HG03159 (cell line): ENCODE results near the gene EPN2.
"Not testable (repeated sequence)": the region's sequence is repeated elsewhere in the genome, so short reads cannot be mapped to it uniquely, and the experiment has no call there.

Experiments
- ATAC-seq: cut with Tn5 transposase; IDR thresholded peaks from one replicate; pipeline ENCODE4 v1.9.1; 2021; ENCODE audit warnings: mild to moderate bottlenecking, moderate library complexity; ENCODE audit not compliant: unreplicated experiment

Gene EPN2

GRCh38 chr17:19342611-19343255 is 105.6 kb downstream of the EPN2 start:
- ATAC-seq: no peak

DNA sequence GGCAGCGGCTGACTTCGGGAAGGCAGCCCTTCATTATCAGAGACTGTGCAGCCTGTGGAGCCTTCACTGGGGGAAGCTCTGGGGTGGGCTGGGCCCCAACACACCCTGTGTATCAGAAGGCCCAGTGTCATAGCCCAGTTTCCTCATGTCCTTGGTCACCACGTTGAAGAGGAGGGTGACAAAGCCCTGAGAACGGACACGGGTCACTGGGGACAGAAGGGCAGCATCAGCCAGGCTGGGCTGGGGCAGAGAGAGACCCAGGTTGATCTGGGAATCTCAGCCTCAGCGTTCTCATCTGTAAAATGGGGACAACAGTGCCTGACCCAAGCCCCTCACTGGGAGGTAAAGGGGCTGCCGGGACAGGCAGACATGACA is 106.1 kb downstream of the EPN2 start:
- ATAC-seq: no peak

GRCh38 chr17:19343671-19344151 is 106.5 kb downstream of the EPN2 start:
- ATAC-seq: no peak

GRCh38 chr17:19344311-19345066 is 107.3 kb downstream of the EPN2 start:
- no peak for ATAC-seq

DNA sequence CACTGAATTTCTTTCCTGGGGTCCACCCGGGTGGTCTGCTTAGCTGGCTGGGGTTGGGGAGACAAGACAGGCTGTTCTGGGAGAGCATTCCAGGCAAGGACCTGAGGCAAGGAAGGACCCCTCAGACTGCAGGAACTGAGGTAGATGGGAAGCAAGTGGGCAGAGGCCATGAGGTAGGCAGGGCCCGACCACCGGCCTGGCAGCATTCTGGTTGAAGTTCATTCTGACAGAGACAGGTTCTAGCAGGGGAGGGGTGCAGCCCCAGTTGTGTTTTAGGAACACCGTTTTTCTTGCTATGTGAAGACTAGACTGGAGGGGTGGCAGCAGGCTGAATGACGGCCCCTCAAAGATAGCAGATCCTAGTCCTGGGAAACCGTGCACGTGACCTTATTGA is 107.9 kb downstream of the EPN2 start:
- no peak for ATAC-seq

DNA sequence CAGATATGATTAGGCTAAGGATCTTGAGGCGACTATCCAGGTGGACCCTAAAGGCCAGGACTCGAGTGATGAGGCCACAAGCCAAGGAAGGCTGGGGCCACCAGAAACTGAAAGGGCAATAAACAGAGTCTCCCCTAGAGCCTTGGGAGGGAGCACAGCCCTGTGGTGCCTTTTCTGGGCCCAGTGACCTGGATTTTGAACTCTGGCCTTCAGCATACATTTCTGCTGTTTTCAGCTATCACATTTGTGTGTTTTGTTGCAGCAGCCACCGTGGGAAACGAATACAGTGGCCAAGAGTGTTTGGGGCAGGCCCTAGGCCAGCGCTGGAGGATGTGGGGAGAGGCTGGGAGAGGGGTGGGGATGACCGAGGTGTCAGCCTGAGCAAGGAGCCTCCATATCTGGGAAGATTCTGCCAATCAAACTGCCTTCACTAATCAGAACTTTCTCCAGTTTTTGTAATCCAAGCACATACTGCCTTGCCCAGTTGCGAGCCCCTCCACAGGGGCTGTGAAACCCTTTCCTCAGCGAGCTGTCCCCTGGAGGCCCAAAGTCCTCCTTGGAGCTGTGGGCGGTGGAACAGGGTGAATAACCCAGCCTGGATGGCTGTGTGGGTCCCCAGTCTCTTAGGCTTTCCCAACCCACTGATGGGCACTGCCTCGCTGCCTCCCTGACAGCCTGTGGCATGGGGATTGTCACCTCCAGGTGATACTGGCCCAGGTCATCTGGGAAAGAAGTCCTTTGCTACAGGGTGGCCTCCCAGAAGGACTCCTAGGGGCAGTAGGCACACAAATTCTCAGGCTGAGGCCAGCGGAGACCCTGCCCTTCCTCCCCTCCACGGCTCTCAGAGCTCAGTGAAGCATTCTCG is 108.6 kb downstream of the EPN2 start:
- no peak for ATAC-seq

DNA sequence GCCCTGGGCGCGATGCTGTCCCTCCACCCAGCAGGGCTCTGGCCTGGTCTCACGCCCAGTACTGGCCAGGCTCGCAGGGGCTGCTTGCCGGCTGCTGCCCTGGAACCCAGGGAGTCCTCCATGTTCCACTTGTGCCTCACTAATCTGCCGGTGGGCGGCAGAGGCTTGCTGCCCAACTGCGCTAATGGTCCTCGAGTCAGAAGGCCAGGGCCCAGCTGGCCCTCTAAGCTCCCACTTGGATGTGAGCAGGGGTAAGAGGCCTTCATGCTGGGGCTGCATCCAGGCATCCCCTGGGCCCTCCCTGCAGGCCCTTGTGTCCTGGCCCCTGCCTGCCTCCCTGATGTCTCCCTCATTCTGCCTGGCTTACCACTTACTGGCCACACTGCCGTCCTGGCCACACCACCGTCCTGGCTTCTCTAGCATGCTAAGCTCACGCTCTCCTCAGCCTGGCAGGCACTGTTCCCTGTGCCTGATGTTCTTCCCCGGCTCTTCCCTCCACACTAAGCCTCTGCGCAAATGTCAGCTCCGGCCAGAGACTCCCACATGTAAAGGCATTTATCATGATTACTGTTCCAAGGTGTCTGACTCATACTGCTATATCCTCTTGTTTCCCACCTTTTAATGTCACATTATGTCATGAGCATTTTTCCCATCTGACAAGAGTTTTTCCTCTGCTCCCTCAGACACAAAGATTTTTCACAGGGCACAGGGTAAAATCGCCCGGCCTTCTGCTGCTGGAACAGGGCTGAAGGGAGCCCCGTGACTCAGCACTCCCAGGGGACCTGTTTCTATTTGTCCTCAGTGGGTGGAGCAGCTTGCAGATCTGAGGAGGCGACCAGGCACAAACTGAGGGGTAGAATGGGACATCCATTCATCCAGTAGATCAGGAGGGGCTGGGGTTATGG is 109.4 kb downstream of the EPN2 start:
- ATAC-seq: no peak

GRCh38 chr17:19347323-19348080 is 110.3 kb downstream of the EPN2 start:
- ATAC-seq: no peak

GRCh38 chr17:19348081-19348650 is 111.0 kb downstream of the EPN2 start:
- ATAC-seq: no peak

- no peak for ATAC-seq
These were observed 111.6 kb downstream of the EPN2 start for GRCh38 chr17:19348806-19349205.

DNA sequence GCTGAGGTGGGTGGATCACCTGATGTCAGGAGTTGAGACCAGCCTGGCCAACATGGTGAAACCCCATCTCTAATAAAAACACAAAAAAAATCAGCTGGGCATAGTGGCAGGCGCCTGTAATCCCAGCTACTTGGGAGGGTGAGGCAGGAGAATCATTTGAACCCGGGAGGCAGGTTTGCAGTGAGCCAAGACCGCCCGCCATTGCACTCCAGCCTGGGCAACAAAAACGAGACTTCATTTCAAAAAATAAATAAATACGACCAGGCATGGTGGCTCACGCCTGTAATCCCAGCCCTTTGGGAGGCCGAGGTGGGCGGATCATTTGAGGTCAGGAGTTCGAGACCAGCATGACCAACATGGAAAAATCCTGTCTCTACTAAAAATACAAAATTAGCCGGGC is 116.2 kb downstream of the EPN2 start:
- not testable (repeated sequence) for ATAC-seq

- no peak for ATAC-seq
These were observed 117.6 kb downstream of the EPN2 start for GRCh38 chr17:19354748-19355147.

- no peak for ATAC-seq
These were observed 120.2 kb downstream of the EPN2 start for GRCh38 chr17:19357351-19357750.

DNA sequence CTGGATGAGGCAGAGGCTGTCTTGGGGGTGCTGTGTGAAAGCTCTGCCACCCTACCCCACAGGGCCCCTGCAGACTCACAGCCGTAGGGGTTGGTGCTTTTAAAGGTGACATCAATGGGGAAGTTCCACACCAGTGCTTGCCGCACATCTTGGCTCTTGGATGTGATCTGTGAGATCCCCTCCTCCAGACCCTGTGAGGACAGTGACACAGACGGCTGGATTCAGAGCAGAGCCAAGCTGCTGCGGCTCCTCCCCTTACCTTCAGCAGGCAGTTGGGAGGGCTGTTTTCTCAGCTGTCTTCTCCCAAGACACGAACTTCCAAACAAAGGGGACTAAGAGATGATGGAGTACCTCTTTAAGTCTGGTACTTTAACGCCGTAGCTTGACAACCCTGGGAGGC is 120.6 kb downstream of the EPN2 start:
- ATAC-seq: no peak

GRCh38 chr17:19359151-19359550 is 122.0 kb downstream of the EPN2 start:
- no peak for ATAC-seq

DNA sequence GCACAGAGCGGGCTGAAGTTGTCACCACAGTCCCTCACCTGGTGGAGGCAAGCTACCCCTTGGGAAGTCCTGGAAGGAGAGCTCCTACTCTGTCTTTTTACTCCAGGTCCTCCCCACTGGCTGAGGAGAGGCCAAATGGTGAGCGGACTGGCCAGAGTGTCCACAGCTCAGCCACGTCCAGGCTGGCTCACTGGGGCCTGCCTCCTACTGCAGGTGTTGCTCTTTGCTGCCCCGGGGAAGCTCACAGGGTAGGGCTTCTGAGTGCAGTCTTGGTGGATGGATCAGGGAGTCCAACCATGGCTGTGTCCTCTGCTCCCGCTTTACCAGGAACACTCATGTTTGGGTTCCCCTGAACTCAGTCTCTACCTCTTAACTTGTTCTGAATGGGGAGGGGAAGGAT is 122.7 kb downstream of the EPN2 start:
- ATAC-seq: no peak

DNA sequence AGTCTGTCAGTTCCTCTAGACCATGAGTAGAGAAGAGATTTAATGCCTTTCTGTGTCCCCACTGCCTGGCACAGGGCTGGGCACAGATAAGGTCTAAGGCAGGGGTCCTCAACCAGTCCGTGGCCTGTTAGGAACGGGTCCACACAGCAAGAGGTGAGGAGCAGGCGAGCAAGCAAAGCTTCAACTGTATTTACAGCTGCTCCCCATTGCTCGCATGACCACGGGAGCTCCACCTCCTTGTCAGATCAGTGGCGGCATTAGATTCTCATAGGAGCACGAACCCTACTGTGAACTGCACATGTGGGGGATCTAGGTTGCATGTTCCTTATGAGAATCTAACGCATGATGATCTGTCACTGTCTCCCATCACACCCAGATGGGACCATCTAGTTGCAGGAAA is 123.6 kb downstream of the EPN2 start:
- no peak for ATAC-seq

GRCh38 chr17:19361326-19361725 is 124.2 kb downstream of the EPN2 start:
- ATAC-seq: no peak

DNA sequence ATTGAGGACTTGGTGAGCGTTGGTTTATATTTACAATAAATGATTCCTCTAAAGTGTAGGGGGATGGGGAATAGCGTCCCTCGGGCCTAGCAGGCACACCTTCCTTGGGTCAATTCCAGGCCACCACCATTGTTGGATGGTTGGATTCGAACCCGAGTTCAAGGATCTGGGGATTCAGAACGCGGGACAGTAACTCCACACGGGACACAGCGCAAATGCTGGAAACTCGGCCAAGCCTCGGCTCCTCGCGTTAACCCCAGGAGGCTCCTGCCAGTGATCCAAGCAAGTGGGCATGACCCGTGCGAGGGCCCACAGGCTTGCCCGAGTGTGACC is 124.7 kb downstream of the EPN2 start:
- ATAC-seq: no peak
